PC-3 (cell line): ENCODE measurements around the gene SNX9. TPM values are rescaled to one million over a fixed set of nuclear protein-coding genes. Genes with fewer than 3 reads are reported as not detected.

Experiments used
- ATAC-seq: fragments of 200-7000 bp; cut with Tn5 transposase; 2 replicates; pipeline ENCODE4 v1.9.1; 2020; ENCODE audit warnings: mild to moderate bottlenecking, moderate library complexity
- BruUV-seq: library from RNA; stranded (reverse); fragments of 400-500 nt; replicated peaks from 2 replicates; lab custom pipeline; 2021; lab: Mats Ljungman, UMichigan
- CTCF ChIA-PET: fragments of 300-600 bp; sonication (Branson Sonifier 250); formaldehyde crosslinking; loops from one replicate; lab custom pipeline; 2022; ENCODE audit warnings: antibody characterized with exemption; lab: Charles Lee
- POLR2A ChIA-PET: fragments of 300-600 bp; sonication (Branson Sonifier 250); formaldehyde crosslinking; loops from one replicate; lab custom pipeline; 2022; ENCODE audit warnings: antibody characterized with exemption; ENCODE audit not compliant: unreplicated experiment; lab: Charles Lee
- DNase-seq: peaks from one replicate; pipeline ENCODE4 v3.0.0-alpha.2; 2015
- H2AFZ ChIP-seq: fragments of 300-600 bp; sonication (generic); 2 replicates; pipeline ENCODE4 v1.6.0; 2016; ENCODE audit warnings: antibody characterized with exemption, low read length
- H3F3A ChIP-seq: fragments of 300-600 bp; sonication (generic); one replicate; pipeline ENCODE4 v1.6.0; 2017; ENCODE audit warnings: antibody characterized with exemption, low read length, control low read depth, mild to moderate bottlenecking; ENCODE audit not compliant: unreplicated experiment
- H3K27ac ChIP-seq: fragments of 300-600 bp; sonication (generic); 2 replicates; pipeline ENCODE4 v1.5.1; 2016; ENCODE audit warnings: mild to moderate bottlenecking, low read length
- H3K27me3 ChIP-seq: fragments of 300-600 bp; sonication (generic); 2 replicates; pipeline ENCODE4 v1.6.1; 2016; ENCODE audit warnings: low read length, mixed read lengths
- H3K36me3 ChIP-seq: fragments of 300-600 bp; sonication (generic); 2 replicates; pipeline ENCODE4 v1.6.1; 2016; ENCODE audit warnings: low read depth, mixed run types, low read length, mixed read lengths
- H3K4me1 ChIP-seq: fragments of 300-600 bp; sonication (generic); 2 replicates; pipeline ENCODE4 v1.5.1; 2016; ENCODE audit warnings: low read length; ENCODE audit not compliant: insufficient read depth
- H3K4me2 ChIP-seq: fragments of 300-600 bp; sonication (generic); 2 replicates; pipeline ENCODE4 v1.6.0; 2016; ENCODE audit warnings: low read length
- H3K4me3 ChIP-seq: fragments of 300-600 bp; sonication (generic); 2 replicates; pipeline ENCODE4 v1.5.1; 2016; ENCODE audit warnings: mild to moderate bottlenecking, low read length, mixed read lengths
- H3K79me2 ChIP-seq: fragments of 300-600 bp; sonication (generic); 2 replicates; pipeline ENCODE4 v1.6.1; 2017; ENCODE audit warnings: low read length, mixed read lengths
- H3K9ac ChIP-seq: fragments of 300-600 bp; sonication (generic); 2 replicates; pipeline ENCODE4 v1.6.0; 2016; ENCODE audit warnings: mild to moderate bottlenecking, low read length
- H3K9me2 ChIP-seq: fragments of 300-600 bp; sonication (generic); replicated peaks from 2 replicates; pipeline ENCODE4 v1.6.1; 2016; ENCODE audit warnings: mixed run types, low read length, mixed read lengths
- H3K9me3 ChIP-seq: fragments of 300-600 bp; sonication (generic); 2 replicates; pipeline ENCODE4 v1.6.1; 2016; ENCODE audit warnings: low read length, mixed read lengths
- H4K20me1 ChIP-seq: fragments of 300-600 bp; sonication (generic); 2 replicates; pipeline ENCODE4 v1.6.1; 2016; ENCODE audit warnings: low read length, mixed read lengths
- EZH2 ChIP-seq: fragments of 300-600 bp; sonication (generic); IDR thresholded peaks from one replicate; pipeline ENCODE4 v1.6.1; 2017; ENCODE audit warnings: antibody characterized with exemption, mild to moderate bottlenecking, low read length; ENCODE audit not compliant: unreplicated experiment
- EZH2phosphoT487 ChIP-seq: fragments of 300-600 bp; sonication (generic); IDR thresholded peaks from 2 replicates; pipeline ENCODE4 v1.6.1; 2018; ENCODE audit warnings: mild to moderate bottlenecking, antibody characterized with exemption, low read length, borderline replicate concordance
- intact Hi-C: fragments of 100-400 bp; cut with micrococcal nuclease; formaldehyde crosslinking; loops from 2 replicates; pipeline ENCODE4 v1.9.0; 2023
- total RNA-seq: library from RNA; depleted of rRNA; stranded (reverse); fragments of >200 nt; gene quantifications from 2 replicates; pipeline ENCODE4 v1.2.3, GENCODE V29; 2014
- TF ChIP-seq, protein P1 (sequence below): fragments of 300-600 bp; sonication (generic); conservative IDR thresholded peaks from 2 replicates; pipeline ENCODE4 v1.5.1; 2017; ENCODE audit warnings: antibody characterized with exemption, low read depth, mild to moderate bottlenecking, low read length

The SNX9 gene
- total RNA-seq, 1 experiment from 2014 or later, result 18.0 TPM

DNA sequence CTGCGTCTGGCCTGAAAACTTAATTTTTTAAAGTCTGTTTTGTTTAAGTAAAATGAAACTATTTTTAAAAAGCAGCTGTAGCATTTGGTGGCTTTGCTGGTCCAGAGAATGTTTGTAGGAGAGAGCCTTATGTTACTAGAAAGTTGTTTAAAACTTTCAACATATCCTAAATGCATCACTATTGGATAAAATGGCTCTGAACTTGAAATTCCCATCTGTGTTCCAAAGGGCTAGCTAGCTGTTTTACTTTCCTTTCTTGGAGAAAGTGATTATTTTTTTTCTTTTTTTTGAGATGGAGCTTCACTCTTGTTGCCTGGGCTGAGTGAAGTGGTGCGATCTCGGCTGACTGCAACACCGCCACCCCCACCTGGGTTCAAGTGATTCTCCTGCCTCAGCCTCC, 161.1 kb downstream of the SNX9 start:
- Histone ChIP-seq H3K9me2 (no peaks in the 10 kb centered on the region), H3K4me1 (peaks cover 43% of the 10 kb centered on the region), H2AFZ (no peak overlapping the region), H3K4me3 (peak overlapping the region; percentile 94), H3K27ac (no peak overlapping the region), H3K79me2 (peaks cover 74% of the 10 kb centered on the region), H3K27me3 (no peaks in the 10 kb centered on the region), H3K9me3 (no peaks in the 10 kb centered on the region), H3K4me2 (peak overlapping the region; percentile 89), H3K9ac (peak overlapping the region; percentile 92; the same call in 1 of the 2 replicates), H3F3A (peaks cover 4% of the 10 kb centered on the region), H3K36me3 (no peaks in the 10 kb centered on the region), H4K20me1 (peaks cover 12% of the 10 kb centered on the region; the same call in 1 of the 2 replicates)
- ChIA-PET CTCF (interaction anchor here (0.6 to 0.8 kb wide), 2 partner anchors 14 to 89 kb away, joined by 3 read pairs; no protein-coding TSS in a partner anchor), POLR2A (no interaction called here)
- intact Hi-C loops, result loop anchor here (5.0 kb wide), 1 partner anchor 58 kb away; no protein-coding TSS in a partner anchor
- ATAC-seq, result no peak
- no peak for TF ChIP-seq EZH2phosphoT487
- TF ChIP-seq EZH2, result no peak
- TF ChIP-seq, protein P1, sequence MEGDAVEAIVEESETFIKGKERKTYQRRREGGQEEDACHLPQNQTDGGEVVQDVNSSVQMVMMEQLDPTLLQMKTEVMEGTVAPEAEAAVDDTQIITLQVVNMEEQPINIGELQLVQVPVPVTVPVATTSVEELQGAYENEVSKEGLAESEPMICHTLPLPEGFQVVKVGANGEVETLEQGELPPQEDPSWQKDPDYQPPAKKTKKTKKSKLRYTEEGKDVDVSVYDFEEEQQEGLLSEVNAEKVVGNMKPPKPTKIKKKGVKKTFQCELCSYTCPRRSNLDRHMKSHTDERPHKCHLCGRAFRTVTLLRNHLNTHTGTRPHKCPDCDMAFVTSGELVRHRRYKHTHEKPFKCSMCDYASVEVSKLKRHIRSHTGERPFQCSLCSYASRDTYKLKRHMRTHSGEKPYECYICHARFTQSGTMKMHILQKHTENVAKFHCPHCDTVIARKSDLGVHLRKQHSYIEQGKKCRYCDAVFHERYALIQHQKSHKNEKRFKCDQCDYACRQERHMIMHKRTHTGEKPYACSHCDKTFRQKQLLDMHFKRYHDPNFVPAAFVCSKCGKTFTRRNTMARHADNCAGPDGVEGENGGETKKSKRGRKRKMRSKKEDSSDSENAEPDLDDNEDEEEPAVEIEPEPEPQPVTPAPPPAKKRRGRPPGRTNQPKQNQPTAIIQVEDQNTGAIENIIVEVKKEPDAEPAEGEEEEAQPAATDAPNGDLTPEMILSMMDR, result no peak
- no peak for DNase-seq
- BruUV-seq, result no TSS peak

DNA sequence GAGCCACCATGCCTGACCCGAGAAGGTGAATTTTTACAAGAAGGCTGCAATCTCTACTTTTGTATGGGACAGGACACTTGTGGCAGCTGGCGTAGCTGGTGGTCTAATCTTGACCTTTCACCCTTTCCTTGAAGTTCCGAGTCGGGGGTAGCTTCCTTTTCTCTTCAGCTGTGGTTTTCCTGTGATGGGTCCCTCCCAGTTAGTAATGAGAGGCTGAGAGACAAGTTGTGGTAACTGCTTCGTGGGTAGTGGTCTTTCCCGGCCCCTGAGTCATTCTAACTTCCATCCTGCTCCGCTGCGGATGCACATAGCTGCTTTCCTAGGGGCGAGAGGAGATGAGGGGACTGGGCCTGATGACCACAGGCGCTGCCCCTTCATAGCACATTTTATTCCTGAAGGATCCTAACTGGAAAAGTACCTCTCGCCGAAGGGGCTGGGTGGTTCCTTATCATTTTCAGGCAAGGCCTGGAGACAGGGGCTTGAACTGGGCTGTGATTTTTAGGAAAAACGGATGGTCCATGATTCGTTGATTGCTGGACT, 161.7 kb downstream of the SNX9 start:
- peak overlapping the region; percentile 89 for H3K4me2 ChIP-seq
- ATAC-seq (no peak), DNase-seq (no peak)
- H4K20me1 ChIP-seq, result peaks cover 12% of the 10 kb centered on the region; the same call in 1 of the 2 replicates
- peaks cover 48% of the 10 kb centered on the region for H3K4me1 ChIP-seq
- no peaks in the 10 kb centered on the region for H3K9me2 ChIP-seq
- CTCF ChIA-PET, result no interaction called here
- peak overlapping the region; percentile 55 for H3K4me3 ChIP-seq
- no peaks in the 10 kb centered on the region for H3K9me3 ChIP-seq
- peaks cover 79% of the 10 kb centered on the region for H3K79me2 ChIP-seq
- H3K9ac ChIP-seq, result peak overlapping the region; percentile 45
- no peak overlapping the region for H2AFZ ChIP-seq
- intact Hi-C loops, result loop anchor here (1.0 to 5.0 kb wide), 2 partner anchors 58 to 88 kb away; no protein-coding TSS in a partner anchor
- no peaks in the 10 kb centered on the region for H3K36me3 ChIP-seq
- POLR2A ChIA-PET, result no interaction called here
- H3K27me3 ChIP-seq, result no peaks in the 10 kb centered on the region
- TF ChIP-seq, protein P1, result no peak
- no peak for TF ChIP-seq EZH2phosphoT487
- no peak for TF ChIP-seq EZH2
- H3K27ac ChIP-seq, result peak overlapping the region; percentile 76
- peaks cover 4% of the 10 kb centered on the region for H3F3A ChIP-seq
- BruUV-seq, result no TSS peak
